Ovary (tissue), 7 donors: ENCODE results near the gene LASP1NB.
A peak's percentile ranks its signal among the peaks of the same experiment; 100 is the strongest.

Source experiments
- DNase-seq, 5 donors: peaks; one replicate each; pipeline ENCODE4 v3.0.0-alpha.2; 2019 to 2020
- H3K27ac ChIP-seq, 2 donors: fragments of 200-600 bp; one replicate each; pipeline versions ENCODE4 v1.5.1 to v1.8.0; 2019 to 2022
- H3K27me3 ChIP-seq: fragments of 200-600 bp; one replicate; pipeline ENCODE4 v1.8.0; 2022
- H3K36me3 ChIP-seq: fragments of 200-600 bp; sonication (generic); one replicate; pipeline ENCODE4 v1.5.1; 2019
- H3K4me1 ChIP-seq: one replicate; pipeline ENCODE4 v1.8.1; 2013; ENCODE audit warnings: mild to moderate bottlenecking, moderate library complexity; ENCODE audit not compliant: insufficient read depth
- H3K4me3 ChIP-seq: fragments of 200-600 bp; sonication (generic); one replicate; pipeline ENCODE4 v1.5.1; 2017
- H3K9me3 ChIP-seq, 2 donors: fragments of 200-600 bp in 1 of 2; sonication (generic) in 1 of 2; one replicate each; pipeline versions ENCODE4 v1.5.1 to v1.8.1; 2013 to 2019; ENCODE audit warnings: mild to moderate bottlenecking in 1 of 2, moderate library complexity in 1 of 2
- EP300 ChIP-seq: sonication (generic); formaldehyde crosslinking; IDR thresholded peaks from one replicate; pipeline ENCODE4 v1.6.1; 2017; ENCODE audit warnings: antibody characterized with exemption
- POLR2A ChIP-seq: fragments of 450-650 bp; IDR thresholded peaks from one replicate; pipeline ENCODE4 v1.6.1; 2017; ENCODE audit warnings: antibody characterized with exemption, mild to moderate bottlenecking, moderate library complexity
- WGBS, 3 donors: extraction: QIAGEN DNeasy Blood & Tissue Kit in 1 of 3; methylation state at CpG; one replicate each; pipeline versions ENCODE4 v1.1.5 to v1.1.7; 2013 to 2017; 5-methylcytosine and 5-hydroxymethylcytosine counted together
- intact Hi-C, 4 donors: fragments of 100-400 bp; cut with DNase I; formaldehyde crosslinking; loops; one replicate each; pipeline versions ENCODE4 v1.11.0 to v1.15.1; 2022 to 2023
- TF ChIP-seq, protein P1 (sequence below), 3 donors: fragments of 450-650 bp in 2 of 3; fragments of 200-600 bp in 1 of 3; IDR thresholded peaks; one replicate each; pipeline versions ENCODE4 v1.5.1 to v1.8.0; 2016 to 2022; ENCODE audit warnings: antibody characterized with exemption in 3 of 3, mild to moderate bottlenecking in 1 of 3
- donor health status: DM: no; HTN: no; CAD: no; lungs with moderate emphysema.
- donor health status: DM: no; HTN: no; CAD: no.
- donor health status: Bipolar disorder and iron deficiency.
- donor health status: DM: no; HTN: no; CAD: no.
- donor health status: DM: yes; HTN: yes; CAD: no.

Gene LASP1NB

DNA sequence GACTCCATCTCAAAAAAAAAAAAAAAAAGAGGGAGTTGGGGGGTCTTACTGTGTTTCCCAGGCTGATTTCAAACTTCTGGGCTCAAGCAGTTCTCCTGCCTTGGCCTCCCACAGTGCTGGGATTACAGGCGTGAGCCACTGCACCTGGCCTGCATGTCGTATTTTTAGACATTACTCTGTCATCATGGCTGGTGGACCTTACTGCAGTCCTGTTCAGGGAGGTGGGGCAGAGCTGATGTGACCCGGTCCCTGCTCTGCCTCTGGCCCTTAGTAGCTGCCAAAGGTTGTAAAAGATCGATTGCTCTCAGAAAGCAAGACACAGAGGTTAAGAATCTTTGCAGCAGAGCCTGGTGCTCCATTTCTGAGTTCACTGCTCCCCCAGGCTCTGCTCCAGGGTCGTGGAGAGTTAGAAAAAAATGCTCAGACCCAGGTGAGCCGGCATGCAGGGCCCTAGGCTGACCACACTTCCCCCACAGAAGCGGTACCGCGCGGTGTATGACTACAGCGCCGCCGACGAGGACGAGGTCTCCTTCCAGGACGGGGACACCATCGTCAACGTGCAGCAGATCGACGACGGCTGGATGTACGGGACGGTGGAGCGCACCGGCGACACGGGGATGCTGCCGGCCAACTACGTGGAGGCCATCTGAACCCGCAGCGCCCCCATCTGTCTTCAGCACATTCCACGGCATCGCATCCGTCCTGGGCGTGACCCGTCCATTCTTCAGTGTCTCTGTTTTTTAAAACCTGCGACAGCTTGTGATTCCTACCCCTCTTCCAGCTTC, 7.1 kb upstream of the LASP1NB start:
- Histone ChIP-seq H3K4me3 (no peak overlapping the region), H3K27ac (no peak overlapping the region), H3K27me3 (no peaks in the 10 kb centered on the region), H3K9me3 (no peaks in the 10 kb centered on the region), H3K36me3 (no peaks in the 10 kb centered on the region), H3K4me1 (peaks cover 5% of the 10 kb centered on the region)
- WGBS, 3 donors, result 76 to 78% (median 78%) methylated on average over 37 of the region's 37 CpGs
- DNase-seq, result peak in 1 of 5 donors; percentile 29
- intact Hi-C loops, result no loop called here
- no peak for TF ChIP-seq POLR2A
- TF ChIP-seq, protein P1, sequence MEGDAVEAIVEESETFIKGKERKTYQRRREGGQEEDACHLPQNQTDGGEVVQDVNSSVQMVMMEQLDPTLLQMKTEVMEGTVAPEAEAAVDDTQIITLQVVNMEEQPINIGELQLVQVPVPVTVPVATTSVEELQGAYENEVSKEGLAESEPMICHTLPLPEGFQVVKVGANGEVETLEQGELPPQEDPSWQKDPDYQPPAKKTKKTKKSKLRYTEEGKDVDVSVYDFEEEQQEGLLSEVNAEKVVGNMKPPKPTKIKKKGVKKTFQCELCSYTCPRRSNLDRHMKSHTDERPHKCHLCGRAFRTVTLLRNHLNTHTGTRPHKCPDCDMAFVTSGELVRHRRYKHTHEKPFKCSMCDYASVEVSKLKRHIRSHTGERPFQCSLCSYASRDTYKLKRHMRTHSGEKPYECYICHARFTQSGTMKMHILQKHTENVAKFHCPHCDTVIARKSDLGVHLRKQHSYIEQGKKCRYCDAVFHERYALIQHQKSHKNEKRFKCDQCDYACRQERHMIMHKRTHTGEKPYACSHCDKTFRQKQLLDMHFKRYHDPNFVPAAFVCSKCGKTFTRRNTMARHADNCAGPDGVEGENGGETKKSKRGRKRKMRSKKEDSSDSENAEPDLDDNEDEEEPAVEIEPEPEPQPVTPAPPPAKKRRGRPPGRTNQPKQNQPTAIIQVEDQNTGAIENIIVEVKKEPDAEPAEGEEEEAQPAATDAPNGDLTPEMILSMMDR (IDR thresholded peaks at IDR 0.05), result no peak
- TF ChIP-seq EP300, result no peak

- WGBS, 3 donors, result 88 to 92% (median 91%) methylated on average over 5 of the region's 5 CpGs
- Histone ChIP-seq H3K4me3 (no peak overlapping the region), H3K27ac (no peak overlapping the region), H3K27me3 (no peaks in the 10 kb centered on the region), H3K4me1 (peaks cover 6% of the 10 kb centered on the region), H3K9me3 (no peaks in the 10 kb centered on the region), H3K36me3 (no peaks in the 10 kb centered on the region)
- TF ChIP-seq, protein P1 (IDR thresholded peaks at IDR 0.05), result no peak
- TF ChIP-seq POLR2A, result no peak
- no peak for TF ChIP-seq EP300
- intact Hi-C loops, result no loop called here
- no peak for DNase-seq
Measured at GRCh38 chr17:38918916-38919315, 6.5 kb upstream of the LASP1NB start.

GRCh38 chr17:38919316-38920078, 5.9 kb upstream of the LASP1NB start:
- WGBS, 3 donors, result 90 to 94% (median 93%) methylated on average over 16 of the region's 16 CpGs
- intact Hi-C loops, result no loop called here
- Histone ChIP-seq H3K36me3 (no peaks in the 10 kb centered on the region), H3K4me1 (peaks cover 4% of the 10 kb centered on the region), H3K9me3 (no peaks in the 10 kb centered on the region), H3K4me3 (no peak overlapping the region), H3K27me3 (no peaks in the 10 kb centered on the region), H3K27ac (no peak overlapping the region)
- TF ChIP-seq EP300 (no peak), POLR2A (no peak)
- TF ChIP-seq, protein P1 (IDR thresholded peaks at IDR 0.05), result no peak
- DNase-seq, result peak in 1 of 5 donors; percentile 7

DNA sequence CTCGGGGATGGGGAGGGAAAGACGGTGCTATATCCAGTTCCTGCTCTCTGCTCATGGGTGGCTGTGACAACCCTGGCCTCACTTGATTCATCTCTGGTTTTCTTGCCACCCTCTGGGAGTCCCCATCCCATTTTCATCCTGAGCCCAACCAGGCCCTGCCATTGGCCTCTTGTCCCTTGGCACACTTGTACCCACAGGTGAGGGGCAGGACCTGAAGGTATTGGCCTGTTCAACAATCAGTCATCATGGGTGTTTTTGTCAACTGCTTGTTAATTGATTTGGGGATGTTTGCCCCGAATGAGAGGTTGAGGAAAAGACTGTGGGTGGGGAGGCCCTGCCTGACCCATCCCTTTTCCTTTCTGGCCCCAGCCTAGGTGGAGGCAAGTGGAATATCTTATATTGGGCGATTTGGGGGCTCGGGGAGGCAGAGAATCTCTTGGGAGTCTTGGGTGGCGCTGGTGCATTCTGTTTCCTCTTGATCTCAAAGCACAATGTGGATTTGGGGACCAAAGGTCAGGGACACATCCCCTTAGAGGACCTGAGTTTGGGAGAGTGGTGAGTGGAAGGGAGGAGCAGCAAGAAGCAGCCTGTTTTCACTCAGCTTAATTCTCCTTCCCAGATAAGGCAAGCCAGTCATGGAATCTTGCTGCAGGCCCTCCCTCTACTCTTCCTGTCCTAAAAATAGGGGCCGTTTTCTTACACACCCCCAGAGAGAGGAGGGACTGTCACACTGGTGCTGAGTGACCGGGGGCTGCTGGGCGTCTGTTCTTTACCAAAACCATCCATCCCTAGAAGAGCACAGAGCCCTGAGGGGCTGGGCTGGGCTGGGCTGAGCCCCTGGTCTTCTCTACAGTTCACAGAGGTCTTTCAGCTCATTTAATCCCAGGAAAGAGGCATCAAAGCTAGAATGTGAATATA, 4.8 kb upstream of the LASP1NB start:
- 42 to 59% (median 53%) methylated on average over 9 of the region's 9 CpGs for WGBS, 3 donors
- peaks cover 6% of the 10 kb centered on the region for H3K4me1 ChIP-seq
- H3K4me3 ChIP-seq, result no peak overlapping the region
- H3K27me3 ChIP-seq, result no peaks in the 10 kb centered on the region
- peak overlapping the region in 1 of 2 donors; percentile 28 for H3K27ac ChIP-seq
- H3K36me3 ChIP-seq, result no peaks in the 10 kb centered on the region
- intact Hi-C loops, result no loop called here
- no peaks in the 10 kb centered on the region for H3K9me3 ChIP-seq
- DNase-seq, result no peak
- TF ChIP-seq POLR2A (no peak), EP300 (no peak)
- TF ChIP-seq, protein P1 (IDR thresholded peaks at IDR 0.05), result no peak
